ENCODE results near the gene USP7.
"Not testable (repeated sequence)": the region's sequence is repeated elsewhere in the genome, so short reads cannot be mapped to it uniquely, and the experiment has no call there.

The USP7 gene

GRCh38 chr16:8872967-8873865 lies 90.5 kb downstream of the USP7 start:
- DNase-seq, result no peak

- no peak for DNase-seq
These were observed 91.6 kb downstream of the USP7 start for GRCh38 chr16:8872071-8872470.

- DNase-seq, result not testable (repeated sequence)
These were observed 93.8 kb downstream of the USP7 start for GRCh38 chr16:8869988-8870241.

- no peak for DNase-seq
These were observed 94.3 kb downstream of the USP7 start for GRCh38 chr16:8869212-8869987.

GRCh38 chr16:8868416-8869211 lies 95.1 kb downstream of the USP7 start, which contains the start of gene CARHSP1:
CARHSP1 (minus strand) TSS chr16:8869006; CDS start chr16:8859328, 9,678 bp downstream.
- peak; percentile 82 for DNase-seq

GRCh38 chr16:8867932-8868415 lies 95.7 kb downstream of the USP7 start:
- no peak for DNase-seq

- no peak for DNase-seq
These were observed 96.3 kb downstream of the USP7 start for GRCh38 chr16:8867216-8867931.

- no peak for DNase-seq
These were observed 96.9 kb downstream of the USP7 start for GRCh38 chr16:8866884-8867215.

- DNase-seq, result no peak
These were observed 97.4 kb downstream of the USP7 start for GRCh38 chr16:8866118-8866883.

GRCh38 chr16:8865145-8865882 lies 98.4 kb downstream of the USP7 start:
- DNase-seq, result no peak

- DNase-seq, result no peak
These were observed 99.1 kb downstream of the USP7 start for GRCh38 chr16:8864480-8865110.

GRCh38 chr16:8863594-8864424 lies 99.9 kb downstream of the USP7 start:
- DNase-seq, result no peak

- DNase-seq, result no peak
These were observed 101.2 kb downstream of the USP7 start for GRCh38 chr16:8862309-8863130.

- DNase-seq, result no peak
These were observed 102.0 kb downstream of the USP7 start for GRCh38 chr16:8861563-8862308.

- DNase-seq, result no peak
These were observed 103.5 kb downstream of the USP7 start for GRCh38 chr16:8859913-8860881.
